GM19025 (cell line): ENCODE data around the gene MPL.

Experiments used
- ATAC-seq: cut with Tn5 transposase; IDR thresholded peaks from one replicate; pipeline ENCODE4 v1.9.1; 2021; ENCODE audit warnings: mild to moderate bottlenecking, low read depth, moderate library complexity; ENCODE audit not compliant: unreplicated experiment

Gene MPL

GRCh38 chr1:43305926-43306687 lies 31.5 kb upstream of the MPL start:
- ATAC-seq, result no peak

- no peak for ATAC-seq
Measured at GRCh38 chr1:43306688-43307457, 30.7 kb upstream of the MPL start.

- ATAC-seq, result no peak
Measured at GRCh38 chr1:43307458-43308158, 30.0 kb upstream of the MPL start.

GRCh38 chr1:43308635-43309404 lies 28.8 kb upstream of the MPL start:
- no peak for ATAC-seq

GRCh38 chr1:43309405-43310025 lies 28.1 kb upstream of the MPL start:
- ATAC-seq, result no peak

- ATAC-seq, result no peak
Measured at GRCh38 chr1:43311521-43311920, 26.1 kb upstream of the MPL start.

- no peak for ATAC-seq
Measured at GRCh38 chr1:43312212-43312623, 25.4 kb upstream of the MPL start.

GRCh38 chr1:43312663-43313515 lies 24.7 kb upstream of the MPL start:
- ATAC-seq, result no peak

GRCh38 chr1:43313771-43314170 lies 23.8 kb upstream of the MPL start:
- ATAC-seq, result no peak

- ATAC-seq, result no peak
Measured at GRCh38 chr1:43314233-43314632, 23.4 kb upstream of the MPL start.

- no peak for ATAC-seq
Measured at GRCh38 chr1:43315481-43315880, 22.1 kb upstream of the MPL start.

- no peak for ATAC-seq
Measured at GRCh38 chr1:43315963-43316737, 21.5 kb upstream of the MPL start.

GRCh38 chr1:43316738-43317520 lies 20.7 kb upstream of the MPL start:
- ATAC-seq, result no peak

- no peak for ATAC-seq
Measured at GRCh38 chr1:43317817-43318471, 19.7 kb upstream of the MPL start.

GRCh38 chr1:43318831-43319230 lies 18.8 kb upstream of the MPL start:
- no peak for ATAC-seq

- ATAC-seq, result no peak
Measured at GRCh38 chr1:43319288-43319687, 18.3 kb upstream of the MPL start.

- no peak for ATAC-seq
Measured at GRCh38 chr1:43319766-43320165, 17.9 kb upstream of the MPL start.
